PC-9 (cell line): ENCODE measurements around the gene SMAD6.

Experiments used
- CTCF ChIP-seq: fragments of 200-600 bp; sonication (generic); conservative IDR thresholded peaks from 2 replicates; pipeline ENCODE4 v1.6.1; 2017; ENCODE audit warnings: mixed run types, antibody characterized with exemption, mild to moderate bottlenecking, moderate library complexity
- EZH2 ChIP-seq: fragments of 200-600 bp; sonication (generic); IDR thresholded peaks from 2 replicates; pipeline ENCODE4 v1.8.0; 2017; ENCODE audit warnings: antibody characterized with exemption, low read depth

- no peak for TF ChIP-seq CTCF
- no peak for TF ChIP-seq EZH2
Observed at GRCh38 chr15:66754789-66755188, 52.8 kb downstream of the SMAD6 start.
